Measurements from ENCODE around the gene SRCIN1.

- TF ChIP-seq CTCF (IDR thresholded peaks at IDR 0.05; ENCODE audit: low read depth, low read length), result no peak
- TF ChIP-seq POLR2A (IDR thresholded peaks at IDR 0.05; ENCODE audit: extremely low read depth, insufficient read length), result no peak
Observed at GRCh38 chr17:38606646-38607611, 1.2 kb upstream of the SRCIN1 start.

Measured in NB4 (cell line).